Loucy (cell line): Measurements from ENCODE around the gene TSHR.

Source experiments
- H2AFZ ChIP-seq: fragments of 200-600 bp; sonication (generic); 2 replicates; pipeline ENCODE4 v1.6.0; 2016; ENCODE audit warnings: antibody characterized with exemption, mild to moderate bottlenecking, low read length, moderate library complexity
- H3F3A ChIP-seq: fragments of 200-600 bp; 2 replicates; pipeline ENCODE4 v1.6.0; 2016; ENCODE audit warnings: antibody characterized with exemption, low read depth, mild to moderate bottlenecking
- H3K27me3 ChIP-seq: fragments of 200-600 bp; sonication (generic); 2 replicates; pipeline ENCODE4 v1.6.1; 2014; ENCODE audit warnings: low read length, mild to moderate bottlenecking; ENCODE audit not compliant: insufficient read depth, poor library complexity, severe bottlenecking
- H3K36me3 ChIP-seq: fragments of 200-600 bp; sonication (generic); 2 replicates; pipeline ENCODE4 v1.6.1; 2016; ENCODE audit warnings: low read length; ENCODE audit not compliant: insufficient read depth
- H3K4me1 ChIP-seq: fragments of 200-600 bp; sonication (generic); 2 replicates; pipeline ENCODE4 v1.5.1; 2014; ENCODE audit warnings: low read length, mild to moderate bottlenecking; ENCODE audit not compliant: insufficient read depth, poor library complexity, severe bottlenecking
- H3K4me2 ChIP-seq: fragments of 200-600 bp; sonication (generic); 2 replicates; pipeline ENCODE4 v1.6.0; 2014; ENCODE audit warnings: antibody characterized with exemption, low read length, low read depth, mild to moderate bottlenecking; ENCODE audit not compliant: poor library complexity, severe bottlenecking
- H3K4me3 ChIP-seq: fragments of 200-600 bp; sonication (generic); 2 replicates; pipeline ENCODE4 v1.5.1; 2014; ENCODE audit warnings: low read length, mild to moderate bottlenecking, mixed read lengths; ENCODE audit not compliant: poor library complexity, severe bottlenecking
- H3K79me2 ChIP-seq: fragments of 200-600 bp; sonication (generic); 2 replicates; pipeline ENCODE4 v1.6.1; 2014; ENCODE audit warnings: low read length; ENCODE audit not compliant: insufficient read depth
- H3K9ac ChIP-seq: fragments of 200-600 bp; sonication (generic); 2 replicates; pipeline ENCODE4 v1.6.0; 2014; ENCODE audit warnings: mild to moderate bottlenecking, low read depth, low read length, moderate library complexity; ENCODE audit not compliant: poor library complexity, severe bottlenecking
- H3K9me2 ChIP-seq: fragments of 200-600 bp; sonication (generic); replicated peaks from 2 replicates; pipeline ENCODE4 v1.6.1; 2016; ENCODE audit warnings: low read depth, low read length, mixed read lengths
- H3K9me3 ChIP-seq: fragments of 200-600 bp; sonication (generic); 2 replicates; pipeline ENCODE4 v1.6.1; 2014; ENCODE audit warnings: mild to moderate bottlenecking, antibody characterized with exemption, low read length, low read depth; ENCODE audit not compliant: insufficient read depth
- H4K20me1 ChIP-seq: fragments of 200-600 bp; sonication (generic); 2 replicates; pipeline ENCODE4 v1.6.0; 2014; ENCODE audit warnings: antibody characterized with exemption, low read length, mild to moderate bottlenecking; ENCODE audit not compliant: insufficient read depth, poor library complexity, severe bottlenecking
- CTCF ChIP-seq: fragments of 200-600 bp; sonication (generic); conservative IDR thresholded peaks from 2 replicates; pipeline ENCODE4 v1.5.1; 2014; ENCODE audit warnings: mild to moderate bottlenecking, antibody characterized with exemption, low read length
- EZH2phosphoT487 ChIP-seq: fragments of 200-600 bp; IDR thresholded peaks from 2 replicates; pipeline ENCODE4 v1.6.1; 2018; ENCODE audit warnings: antibody characterized with exemption, mild to moderate bottlenecking, moderate library complexity, borderline replicate concordance

TSHR gene

GRCh38 chr14:81143793-81144192 is 188.4 kb downstream of the TSHR start:
- no peak overlapping the region for H3K4me3 ChIP-seq
- no peaks in the 10 kb centered on the region for H4K20me1 ChIP-seq
- H3K4me1 ChIP-seq, result peaks cover 22% of the 10 kb centered on the region
- no peak overlapping the region for H3K4me2 ChIP-seq
- no peaks in the 10 kb centered on the region for H3K9me3 ChIP-seq
- no peak for TF ChIP-seq EZH2phosphoT487
- no peaks in the 10 kb centered on the region for H3F3A ChIP-seq
- H3K36me3 ChIP-seq, result no peaks in the 10 kb centered on the region
- no peaks in the 10 kb centered on the region for H3K79me2 ChIP-seq
- no peak overlapping the region for H2AFZ ChIP-seq
- H3K9ac ChIP-seq, result no peak overlapping the region
- H3K9me2 ChIP-seq, result no peaks in the 10 kb centered on the region
- H3K27me3 ChIP-seq, result no peaks in the 10 kb centered on the region

GRCh38 chr14:81144824-81145603 is 189.6 kb downstream of the TSHR start:
- H3K4me3 ChIP-seq, result no peak overlapping the region
- no peak overlapping the region for H2AFZ ChIP-seq
- H3K9ac ChIP-seq, result no peak overlapping the region
- H3F3A ChIP-seq, result no peaks in the 10 kb centered on the region
- H3K4me2 ChIP-seq, result no peak overlapping the region
- H3K9me3 ChIP-seq, result no peaks in the 10 kb centered on the region
- no peaks in the 10 kb centered on the region for H4K20me1 ChIP-seq
- TF ChIP-seq EZH2phosphoT487 (no peak), CTCF (no peak)
- no peaks in the 10 kb centered on the region for H3K79me2 ChIP-seq
- no peaks in the 10 kb centered on the region for H3K36me3 ChIP-seq
- H3K4me1 ChIP-seq, result peaks cover 22% of the 10 kb centered on the region
- no peaks in the 10 kb centered on the region for H3K27me3 ChIP-seq
- H3K9me2 ChIP-seq, result no peaks in the 10 kb centered on the region

GRCh38 chr14:81147140-81147897 is 191.9 kb downstream of the TSHR start:
- Histone ChIP-seq H4K20me1 (no peaks in the 10 kb centered on the region), H3F3A (no peaks in the 10 kb centered on the region), H3K4me2 (peak overlapping the region; percentile 22), H3K4me1 (peaks cover 22% of the 10 kb centered on the region), H3K27me3 (no peaks in the 10 kb centered on the region), H3K4me3 (no peak overlapping the region), H3K79me2 (no peaks in the 10 kb centered on the region), H3K36me3 (no peaks in the 10 kb centered on the region), H3K9me2 (no peaks in the 10 kb centered on the region), H3K9ac (no peak overlapping the region), H3K9me3 (no peaks in the 10 kb centered on the region), H2AFZ (peak overlapping the region; percentile 60; the same call in 1 of the 2 replicates)
- TF ChIP-seq EZH2phosphoT487, result no peak

GRCh38 chr14:81148635-81149034 is 193.2 kb downstream of the TSHR start:
- Histone ChIP-seq H3K4me1 (peaks cover 22% of the 10 kb centered on the region), H3F3A (no peaks in the 10 kb centered on the region), H3K79me2 (no peaks in the 10 kb centered on the region), H2AFZ (no peak overlapping the region), H3K4me2 (no peak overlapping the region), H4K20me1 (no peaks in the 10 kb centered on the region), H3K9ac (no peak overlapping the region), H3K9me2 (no peaks in the 10 kb centered on the region), H3K4me3 (no peak overlapping the region), H3K27me3 (no peaks in the 10 kb centered on the region), H3K9me3 (no peaks in the 10 kb centered on the region), H3K36me3 (no peaks in the 10 kb centered on the region)
- TF ChIP-seq CTCF (no peak), EZH2phosphoT487 (no peak)
